SK-N-SH (cell line): ENCODE data around the gene TRPM6. TPM values are rescaled to one million over a fixed set of nuclear protein-coding genes. Genes with fewer than 3 reads are reported as not detected.
A peak's percentile ranks its signal among the peaks of the same experiment; 100 is the strongest.
"Not testable (repeated sequence)": the region's sequence is repeated elsewhere in the genome, so short reads cannot be mapped to it uniquely, and the experiment has no call there.

ENCODE experiments used
- CTCF ChIA-PET: fragments of 300-600, 350-600 bp; formaldehyde crosslinking; extraction: SDS; loops from one replicate; lab custom pipeline; 2021; lab: Yijun Ruan, JAX
- POLR2A ChIA-PET: fragments of 350-600 bp; sonication (Branson Sonifier 250); formaldehyde crosslinking; extraction: SDS; loops from one replicate; lab custom pipeline; 2020; ENCODE audit warnings: antibody characterized with exemption, inconsistent platforms; lab: Yijun Ruan, JAX
- DNase-seq: peaks from one replicate; pipeline ENCODE4 v3.0.0; 2012
- H2AFZ ChIP-seq: fragments of 200-600 bp; sonication (generic); 2 replicates; pipeline ENCODE4 v1.8.1; 2016; ENCODE audit warnings: antibody characterized with exemption, mild to moderate bottlenecking, low read depth
- H3F3A ChIP-seq: fragments of 200-600 bp; sonication (generic); replicated peaks from 2 replicates; pipeline ENCODE3; 2016; ENCODE audit warnings: antibody characterized with exemption, mild to moderate bottlenecking; ENCODE audit not compliant: insufficient read depth
- H3K27ac ChIP-seq, 2 experiments: fragments of 200-500 bp in 1 of 2; fragments of 200-600 bp in 1 of 2; sonication (Bioruptor generic) in 1 of 2; sonication (generic), shearing (Covaris generic) in 1 of 2; 2 replicates each; pipeline versions ENCODE4 v1.5.1 to v1.6.1; 2014 to 2016; ENCODE audit warnings: low read depth in 2 of 2, inconsistent platforms in 1 of 2, low read length in 1 of 2, mild to moderate bottlenecking in 1 of 2, mixed read lengths in 1 of 2
- H3K27me3 ChIP-seq: fragments of 200-600 bp; sonication (generic), shearing (Covaris generic); 2 replicates; pipeline ENCODE4 v1.6.1; 2016; ENCODE audit warnings: mixed run types; ENCODE audit not compliant: insufficient read depth
- H3K36me3 ChIP-seq, 2 experiments: fragments of 200-500 bp in 1 of 2; fragments of 200-600 bp in 1 of 2; sonication (Bioruptor generic) in 1 of 2; sonication (generic) in 1 of 2; replicated peaks in 1 of 2; 2 replicates each; pipeline versions ENCODE3 to v1.5.1; 2014 to 2016; ENCODE audit warnings: low read length in 1 of 2, mild to moderate bottlenecking in 1 of 2; ENCODE audit not compliant: insufficient read depth in 2 of 2, control insufficient read depth in 1 of 2
- H3K4me1 ChIP-seq, 2 experiments: fragments of 200-500 bp in 1 of 2; fragments of 200-600 bp in 1 of 2; sonication (Bioruptor generic) in 1 of 2; sonication (generic), shearing (Covaris generic) in 1 of 2; 2 replicates each; pipeline versions ENCODE4 v1.5.1 to v1.6.1; 2014 to 2016; ENCODE audit warnings: low read depth in 1 of 2, low read length in 1 of 2, mixed run types in 1 of 2; ENCODE audit not compliant: insufficient read depth in 2 of 2, control insufficient read depth in 1 of 2
- H3K4me2 ChIP-seq: fragments of 200-600 bp; sonication (generic), shearing (Covaris generic); 2 replicates; pipeline ENCODE4 v1.6.1; 2017; ENCODE audit warnings: mixed run types
- H3K4me3 ChIP-seq, 2 experiments: fragments of 200-500 bp in 1 of 2; fragments of 200-600 bp in 1 of 2; sonication (Bioruptor generic) in 1 of 2; sonication (generic), shearing (Covaris generic) in 1 of 2; 2 replicates each; pipeline versions ENCODE4 v1.5.1 to v1.8.1; 2014 to 2016; ENCODE audit warnings: low read depth in 2 of 2, inconsistent platforms in 1 of 2, low read length in 1 of 2, mild to moderate bottlenecking in 1 of 2, mixed read lengths in 1 of 2, moderate library complexity in 1 of 2
- H3K79me2 ChIP-seq: fragments of 200-600 bp; sonication (generic); 2 replicates; pipeline ENCODE4 v1.8.1; 2017; ENCODE audit warnings: mild to moderate bottlenecking; ENCODE audit not compliant: insufficient read depth
- H3K9ac ChIP-seq: fragments of 200-600 bp; sonication (generic); 2 replicates; pipeline ENCODE4 v1.6.1; 2017; ENCODE audit warnings: mixed run types
- H3K9me2 ChIP-seq: fragments of 200-600 bp; sonication (generic); 2 replicates; pipeline ENCODE4 v1.6.1; 2017; ENCODE audit warnings: mixed run types
- H3K9me3 ChIP-seq: fragments of 200-600 bp; sonication (generic); 2 replicates; pipeline ENCODE4 v1.6.1; 2017; ENCODE audit warnings: mixed run types, mild to moderate bottlenecking, moderate library complexity
- H4K20me1 ChIP-seq: fragments of 200-600 bp; sonication (generic); 2 replicates; pipeline ENCODE4 v1.6.1; 2017; ENCODE audit warnings: mild to moderate bottlenecking, mixed run types; ENCODE audit not compliant: insufficient read depth
- CHD2 ChIP-seq: fragments of 150-350 bp; IDR thresholded peaks from 2 replicates; pipeline ENCODE4 v1.6.1; 2018; ENCODE audit warnings: low read length; ENCODE audit not compliant: partially characterized antibody
- EZH2phosphoT487 ChIP-seq: fragments of 200-600 bp; sonication (generic); IDR thresholded peaks from 2 replicates; pipeline ENCODE4 v1.6.1; 2017; ENCODE audit warnings: low read depth, mixed run types, mild to moderate bottlenecking, antibody characterized with exemption, moderate library complexity, borderline replicate concordance
- FOXJ3 ChIP-seq: sonication (generic); formaldehyde crosslinking; IDR thresholded peaks from 2 replicates; pipeline ENCODE4 v1.5.1; 2020; ENCODE audit warnings: mild to moderate bottlenecking, missing genetic modification reagents
- MXI1 ChIP-seq: IDR thresholded peaks from 2 replicates; pipeline ENCODE4 v1.6.1; 2012; ENCODE audit warnings: mild to moderate bottlenecking, low read depth, low read length, improper control_type of control experiment
- SIN3A ChIP-seq: IDR thresholded peaks from 2 replicates; pipeline ENCODE4 v1.6.1; 2012; ENCODE audit warnings: low read depth, mild to moderate bottlenecking, low read length, moderate library complexity, borderline replicate concordance
- TEAD4 ChIP-seq: IDR thresholded peaks from 2 replicates; pipeline ENCODE4 v1.4.0; 2012; ENCODE audit warnings: mild to moderate bottlenecking, borderline replicate concordance; ENCODE audit not compliant: insufficient read depth
- YY1 ChIP-seq: IDR thresholded peaks from 2 replicates; pipeline ENCODE4 v1.4.0; 2012; ENCODE audit warnings: low read depth, mild to moderate bottlenecking
- WGBS: methylation state at CpG from one replicate; pipeline ENCODE4 v1.1.6; 2017; ENCODE audit warnings: low lambda C conversion rate; 5-methylcytosine and 5-hydroxymethylcytosine counted together
- polyA plus RNA-seq, 3 experiments: library from polyadenylated mRNA; depleted of rRNA; stranded (reverse); fragments of >200 nt; gene quantifications; 2 replicates each; pipeline ENCODE4 v1.2.3, GENCODE V29; 2012

The TRPM6 gene
- polyA plus RNA-seq, 1 of the 3 experiments (the other 2 are of a cell fraction) = 0.03 TPM

DNA sequence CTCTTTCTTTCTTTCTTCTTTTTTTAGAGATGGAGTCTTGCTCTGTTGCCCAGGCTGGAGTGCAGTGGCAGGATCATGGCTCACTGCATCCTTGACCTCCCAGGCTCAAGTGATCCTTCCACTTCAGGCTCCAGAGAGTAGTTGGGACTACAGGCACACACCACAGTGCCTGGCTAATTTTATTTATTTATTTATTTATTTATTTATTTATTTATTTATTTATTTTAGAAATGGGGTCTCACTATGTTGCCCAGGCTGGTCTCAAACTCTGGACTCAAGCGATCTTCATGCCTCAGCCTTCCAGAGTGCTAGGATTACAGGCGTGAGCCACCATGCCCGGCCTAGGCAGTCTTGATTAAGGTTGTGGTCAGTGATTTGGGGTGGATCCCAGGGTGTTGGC is 728 bp upstream of the TRPM6 start:
- CTCF ChIA-PET, H3K4me1 ChIP-seq, H3K36me3 ChIP-seq, POLR2A ChIA-PET, H3K9me2 ChIP-seq, H3K4me3 ChIP-seq, H3K27me3 ChIP-seq, H3K79me2 ChIP-seq, DNase-seq, H2AFZ ChIP-seq, H3K4me2 ChIP-seq, H4K20me1 ChIP-seq, H3K9ac ChIP-seq, H3K27ac ChIP-seq, H3F3A ChIP-seq, H3K9me3 ChIP-seq: not testable (repeated sequence)
- 62% methylated on average over 3 of the region's 3 CpGs for WGBS

DNA sequence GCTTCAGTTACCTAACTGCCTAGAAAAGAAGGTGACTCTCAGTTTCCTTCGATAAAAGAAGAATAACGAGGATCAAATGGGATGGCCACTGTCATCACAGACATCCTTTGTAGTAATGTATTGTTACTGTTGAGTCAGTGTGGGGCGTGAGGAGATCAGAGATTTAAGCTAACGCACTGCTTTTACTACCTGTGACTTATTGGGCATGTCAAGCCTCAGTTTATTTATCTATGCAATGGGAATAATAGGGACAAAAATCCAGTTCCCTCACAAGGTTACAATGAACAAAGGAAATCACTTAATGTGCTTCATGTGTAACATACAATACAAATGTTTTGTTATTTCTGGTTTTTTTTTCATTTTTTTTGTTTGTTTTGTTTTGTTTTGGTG is 255 bp upstream of the TRPM6 start:
- Histone ChIP-seq H3K27me3 (no peaks in the 10 kb centered on the region; the same call in 1 of the 2 replicates), H3K9ac (no peak overlapping the region), H3K79me2 (no peaks in the 10 kb centered on the region), H3K9me3 (no peaks in the 10 kb centered on the region), H3K4me1 (peaks cover 0 to 8% of the 10 kb centered on the region in 2 experiments; a peak in 1 of 4 replicates), H2AFZ (no peak overlapping the region), H3K4me3 (peak overlapping the region; percentile 50 to 68; a peak in 2 of 4 replicates), H3K4me2 (peak overlapping the region; percentile 95), H4K20me1 (no peaks in the 10 kb centered on the region), H3K36me3 (no peaks in the 10 kb centered on the region), H3F3A (no peaks in the 10 kb centered on the region), H3K9me2 (no peaks in the 10 kb centered on the region), H3K27ac (no peak overlapping the region)
- no peak for DNase-seq
- ChIA-PET CTCF (interaction anchor here (0.7 to 1.1 kb wide), 3 partner anchors 10 to 64 kb away, joined by 3 to 5 read pairs (median 3); partner anchors contain the start of gene C9orf40), POLR2A (no interaction called here)
- 20% methylated on average over 4 of the region's 4 CpGs for WGBS
- TF ChIP-seq MXI1 (no peak), TEAD4 (no peak), YY1 (no peak), FOXJ3 (CRISPR knock-in tag) (no peak), EZH2phosphoT487 (no peak)

DNA sequence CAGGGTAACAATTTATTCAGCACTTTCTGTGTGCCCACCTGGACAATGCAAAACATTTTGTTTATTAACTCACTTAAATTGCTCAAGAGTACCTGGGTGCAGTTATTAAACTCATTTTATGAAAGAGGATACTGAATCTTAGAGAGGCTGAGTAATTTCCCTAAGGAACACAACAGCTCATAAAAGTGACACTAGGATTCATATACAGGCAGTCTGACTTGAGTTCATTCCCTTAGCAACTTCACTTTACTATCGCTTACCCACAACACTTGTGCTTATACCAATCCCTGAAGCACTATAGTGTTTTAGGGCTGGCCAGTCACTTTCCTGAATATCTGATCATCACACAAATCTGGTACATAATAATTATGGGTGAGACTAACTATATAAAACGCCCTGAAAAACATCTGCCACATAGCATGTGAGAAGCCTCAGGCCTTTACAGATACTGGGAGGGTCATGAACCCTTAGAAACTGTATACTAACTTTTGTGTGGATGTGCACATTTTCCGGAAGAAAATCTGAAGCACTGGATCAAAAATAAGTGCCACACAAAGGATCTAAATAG is 11.3 kb downstream of the TRPM6 start:
- no peak for TF ChIP-seq SIN3A
- no peak for TF ChIP-seq CHD2
- Histone ChIP-seq H3K4me1 (no peaks in the 10 kb centered on the region), H3K9ac (no peak overlapping the region), H4K20me1 (no peaks in the 10 kb centered on the region), H3K9me2 (no peaks in the 10 kb centered on the region), H3F3A (no peaks in the 10 kb centered on the region), H3K4me3 (no peak overlapping the region), H3K36me3 (no peaks in the 10 kb centered on the region), H3K9me3 (peaks cover 3% of the 10 kb centered on the region; the same call in 1 of the 2 replicates), H3K27me3 (no peaks in the 10 kb centered on the region), H2AFZ (no peak overlapping the region), H3K79me2 (no peaks in the 10 kb centered on the region), H3K27ac (no peak overlapping the region), H3K4me2 (no peak overlapping the region)
- whole genome bisulfite sequencing = 25% methylated on average over 3 of the region's 3 CpGs
- ChIA-PET CTCF (interaction anchor here (1.1 kb wide), 1 partner anchor 11 kb away, joined by 3 read pairs; the partner anchor contains the start of gene TRPM6), POLR2A (no interaction called here)
- DNase-seq = no peak
